Measurements from ENCODE around the gene SEMA4D.

SEMA4D gene

GRCh38 chr9:89375191-89375760 is 122.6 kb downstream of the SEMA4D start:
- peaks cover 10% of the 10 kb centered on the region for H4K20me1 ChIP-seq (ENCODE audit: insufficient read depth, low read length, poor library complexity, severe bottlenecking)
- no peaks in the 10 kb centered on the region for H3K27me3 ChIP-seq (ENCODE audit: insufficient read depth, low read length, poor library complexity, severe bottlenecking)
- peak overlapping the region; percentile 76 for H3K4me2 ChIP-seq (ENCODE audit: low read depth, low read length, poor library complexity, severe bottlenecking)
- no peak overlapping the region for H2AFZ ChIP-seq (ENCODE audit: low read length)
- peaks cover 16% of the 10 kb centered on the region for H3F3A ChIP-seq (ENCODE audit: low read depth)
- TF ChIP-seq EZH2phosphoT487 (IDR thresholded peaks at IDR 0.05; ENCODE audit: borderline replicate concordance) (no peak), CTCF (conservative IDR thresholded peaks at IDR 0.05; ENCODE audit: low read length) (peak; percentile 48)
- H3K4me1 ChIP-seq (ENCODE audit: insufficient read depth, low read length, poor library complexity, severe bottlenecking), result peaks cover 36% of the 10 kb centered on the region
- H3K9me2 ChIP-seq (replicated peaks; ENCODE audit: low read depth, low read length), result no peaks in the 10 kb centered on the region
- H3K9me3 ChIP-seq (ENCODE audit: insufficient read depth, low read depth, low read length), result no peaks in the 10 kb centered on the region
- H3K36me3 ChIP-seq (ENCODE audit: insufficient read depth, low read length), result peaks cover 38% of the 10 kb centered on the region; the same call in 1 of the 2 replicates
- peak overlapping the region; percentile 70 for H3K9ac ChIP-seq (ENCODE audit: low read depth, low read length, poor library complexity, severe bottlenecking)
- H3K4me3 ChIP-seq (ENCODE audit: low read length, poor library complexity, severe bottlenecking), result peak overlapping the region; percentile 49
- H3K79me2 ChIP-seq (ENCODE audit: insufficient read depth, low read length), result no peaks in the 10 kb centered on the region

- Histone ChIP-seq H2AFZ (ENCODE audit: low read length) (no peak overlapping the region), H3K4me2 (ENCODE audit: low read depth, low read length, poor library complexity, severe bottlenecking) (peak overlapping the region; percentile 76), H3K27me3 (ENCODE audit: insufficient read depth, low read length, poor library complexity, severe bottlenecking) (no peaks in the 10 kb centered on the region), H3F3A (ENCODE audit: low read depth) (peaks cover 16% of the 10 kb centered on the region), H3K36me3 (ENCODE audit: insufficient read depth, low read length) (peaks cover 29% of the 10 kb centered on the region; the same call in 1 of the 2 replicates), H3K4me1 (ENCODE audit: insufficient read depth, low read length, poor library complexity, severe bottlenecking) (peaks cover 36% of the 10 kb centered on the region), H3K9me2 (replicated peaks; ENCODE audit: low read depth, low read length) (no peaks in the 10 kb centered on the region), H3K79me2 (ENCODE audit: insufficient read depth, low read length) (no peaks in the 10 kb centered on the region), H3K9me3 (ENCODE audit: insufficient read depth, low read depth, low read length) (no peaks in the 10 kb centered on the region), H4K20me1 (ENCODE audit: insufficient read depth, low read length, poor library complexity, severe bottlenecking) (peaks cover 10% of the 10 kb centered on the region), H3K4me3 (ENCODE audit: low read length, poor library complexity, severe bottlenecking) (no peak overlapping the region), H3K9ac (ENCODE audit: low read depth, low read length, poor library complexity, severe bottlenecking) (peak overlapping the region; percentile 70)
- TF ChIP-seq EZH2phosphoT487 (IDR thresholded peaks at IDR 0.05; ENCODE audit: borderline replicate concordance) (no peak), CTCF (conservative IDR thresholded peaks at IDR 0.05; ENCODE audit: low read length) (no peak)
Measured at GRCh38 chr9:89374176-89374575, 123.7 kb downstream of the SEMA4D start.

- Histone ChIP-seq H3K36me3 (ENCODE audit: insufficient read depth, low read length) (peaks cover 17% of the 10 kb centered on the region; the same call in 1 of the 2 replicates), H2AFZ (ENCODE audit: low read length) (no peak overlapping the region), H3K4me3 (ENCODE audit: low read length, poor library complexity, severe bottlenecking) (no peak overlapping the region), H4K20me1 (ENCODE audit: insufficient read depth, low read length, poor library complexity, severe bottlenecking) (peaks cover 10% of the 10 kb centered on the region), H3K9ac (ENCODE audit: low read depth, low read length, poor library complexity, severe bottlenecking) (no peak overlapping the region), H3K9me3 (ENCODE audit: insufficient read depth, low read depth, low read length) (no peaks in the 10 kb centered on the region), H3K27me3 (ENCODE audit: insufficient read depth, low read length, poor library complexity, severe bottlenecking) (no peaks in the 10 kb centered on the region), H3F3A (ENCODE audit: low read depth) (peaks cover 16% of the 10 kb centered on the region), H3K9me2 (replicated peaks; ENCODE audit: low read depth, low read length) (no peaks in the 10 kb centered on the region), H3K79me2 (ENCODE audit: insufficient read depth, low read length) (no peaks in the 10 kb centered on the region), H3K4me2 (ENCODE audit: low read depth, low read length, poor library complexity, severe bottlenecking) (no peak overlapping the region), H3K4me1 (ENCODE audit: insufficient read depth, low read length, poor library complexity, severe bottlenecking) (peaks cover 36% of the 10 kb centered on the region)
- TF ChIP-seq EZH2phosphoT487 (IDR thresholded peaks at IDR 0.05; ENCODE audit: borderline replicate concordance) (no peak), CTCF (conservative IDR thresholded peaks at IDR 0.05; ENCODE audit: low read length) (no peak)
Measured at GRCh38 chr9:89372979-89373378, 124.9 kb downstream of the SEMA4D start.
